Right lobe of liver (tissue), 4 donors: ENCODE results near the gene OR5P2.

ENCODE experiments used
- CTCF ChIP-seq, 4 donors: fragments of 200-600 bp in 3 of 4; fragments of 450-650 bp in 1 of 4; IDR thresholded peaks; one replicate each; pipeline versions ENCODE4 v1.5.1 to v1.8.0; 2016 to 2022; ENCODE audit warnings: antibody characterized with exemption in 4 of 4, mild to moderate bottlenecking in 2 of 4
- POLR2A ChIP-seq: fragments of 450-650 bp; IDR thresholded peaks from one replicate; pipeline ENCODE4 v1.6.1; 2017; ENCODE audit warnings: antibody characterized with exemption, mild to moderate bottlenecking
- donor health status: DM: no; HTN: no; CAD: no.
- donor health status: DM: no; HTN: no; CAD: no.
- donor health status: DM: no; HTN: yes; CAD: no.

- no peak for TF ChIP-seq CTCF (IDR thresholded peaks at IDR 0.05)
- TF ChIP-seq POLR2A: no peak
These were observed at the start of gene OR5P2 for GRCh38 chr11:7796842-7797241.
